ENCODE data around the gene RASSF4.

DNA sequence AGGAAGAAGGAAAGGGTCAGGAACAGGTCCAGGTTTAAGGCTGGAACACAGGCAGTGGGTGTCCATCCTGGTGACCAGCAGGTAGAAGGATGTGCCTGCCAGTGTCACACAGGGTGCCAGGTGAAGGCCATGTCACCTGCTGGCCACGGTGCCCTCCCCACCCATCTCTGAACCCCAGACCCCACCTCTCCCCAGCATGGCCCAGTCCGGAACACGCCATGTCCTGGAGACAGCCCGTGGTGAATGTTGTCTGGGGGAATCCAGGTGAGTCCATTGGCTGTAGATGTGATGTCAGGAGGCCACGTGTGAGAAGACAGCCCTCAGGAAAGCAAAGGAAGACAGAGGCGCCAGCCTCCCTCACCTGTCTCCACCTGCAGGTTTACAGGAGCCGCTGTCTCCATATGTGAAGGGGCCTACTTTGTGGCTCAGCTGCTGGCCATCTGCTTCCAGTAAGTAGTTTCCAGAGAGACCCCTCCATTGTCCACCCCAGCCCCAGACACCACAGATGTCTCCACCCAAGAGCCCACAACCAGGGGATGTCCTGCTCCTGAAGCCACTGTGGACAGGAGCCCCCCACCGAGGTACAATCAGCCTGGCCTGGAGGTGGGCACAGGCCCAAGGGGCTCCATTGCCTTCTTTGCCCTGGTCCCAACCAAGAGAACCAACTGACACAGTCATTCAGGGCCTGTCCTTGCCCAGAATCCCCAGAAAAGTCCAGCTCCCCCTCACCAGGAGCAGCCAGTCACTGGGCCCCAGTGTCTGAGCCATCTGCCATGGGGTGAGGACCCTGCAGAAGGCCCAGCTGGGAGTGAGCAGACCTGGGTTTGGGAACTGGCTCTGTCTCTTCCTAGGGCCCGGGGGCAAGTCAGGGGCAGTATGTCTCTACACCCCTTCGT lies 27.7 kb upstream of the RASSF4 start:
- TF ChIP-seq CTCF (IDR thresholded peaks at IDR 0.05) (no peak), EP300 (IDR thresholded peaks at IDR 0.05) (no peak)

Measured in ovary (tissue), 3 donors.